GM12878 (cell line): ENCODE results near the gene PRRT3. TPM values are rescaled to one million over a fixed set of nuclear protein-coding genes. Genes with fewer than 3 reads are reported as not detected.
A peak's percentile ranks its signal among the peaks of the same experiment; 100 is the strongest.

Experiments
- BCL3 ChIP-seq: IDR thresholded peaks from 2 replicates; pipeline ENCODE4 v1.6.1; 2011; ENCODE audit warnings: borderline replicate concordance, low read depth, mild to moderate bottlenecking, moderate library complexity, low read length; ENCODE audit not compliant: insufficient read depth, poor library complexity, severe bottlenecking
- E4F1 ChIP-seq: fragments of 450-650 bp; IDR thresholded peaks from 2 replicates; pipeline ENCODE4 v1.6.1; 2018; ENCODE audit warnings: borderline replicate concordance, mild to moderate bottlenecking; ENCODE audit not compliant: partially characterized antibody
- EED ChIP-seq: sonication (generic); IDR thresholded peaks from 2 replicates; pipeline ENCODE4 v1.6.1; 2016; ENCODE audit warnings: antibody characterized with exemption, low read depth
- KLF5 ChIP-seq: fragments of 450-650 bp; IDR thresholded peaks from 2 replicates; pipeline ENCODE4 v1.6.1; 2014; ENCODE audit warnings: mild to moderate bottlenecking; ENCODE audit not compliant: partially characterized antibody
- MEF2B ChIP-seq: fragments of 450-650 bp; IDR thresholded peaks from 2 replicates; pipeline ENCODE4 v1.6.1; 2018; ENCODE audit warnings: mild to moderate bottlenecking, moderate library complexity; ENCODE audit not compliant: partially characterized antibody, poor library complexity, severe bottlenecking
- MYB ChIP-seq: fragments of 150-350 bp; IDR thresholded peaks from 2 replicates; pipeline ENCODE4 v1.6.1; 2014; ENCODE audit warnings: mild to moderate bottlenecking, low read depth, low read length, borderline replicate concordance
- NR2F1 ChIP-seq: fragments of 450-650 bp; conservative IDR thresholded peaks from 2 replicates; pipeline ENCODE4 v1.6.1; 2017; ENCODE audit warnings: mild to moderate bottlenecking
- PRDM15 ChIP-seq: fragments of 450-650 bp; formaldehyde crosslinking; IDR thresholded peaks from 2 replicates; pipeline ENCODE4 v1.4.0; 2020; ENCODE audit warnings: mild to moderate bottlenecking, moderate library complexity
- RELA ChIP-seq: fragments of 450-650 bp; IDR thresholded peaks from 2 replicates; pipeline ENCODE4 v1.8.0; 2014; ENCODE audit warnings: borderline replicate concordance; ENCODE audit not compliant: partially characterized antibody
- RELB ChIP-seq: fragments of 450-650 bp; IDR thresholded peaks from 2 replicates; pipeline ENCODE4 v1.6.1; 2017; ENCODE audit warnings: low read depth, mild to moderate bottlenecking, moderate library complexity
- ZNF384 ChIP-seq: IDR thresholded peaks from 2 replicates; pipeline ENCODE4 v1.6.1; 2012; ENCODE audit warnings: low read depth, mild to moderate bottlenecking, low read length, improper control_type of control experiment, borderline replicate concordance
- polyA plus RNA-seq, 11 experiments: library from polyadenylated mRNA; depleted of rRNA in 4 of 11; unstranded in 6 of 11; stranded (reverse) in 5 of 11; fragments of >200 nt; fragmentation: Nextera tagmentation in 4 of 11; fragmentation: Illumina TruSeq in 1 of 11; extraction: Ambion mirVana in 4 of 11; extraction: Trizol in 1 of 11; gene quantifications; 1 replicate in 1 of 11; 2 replicates in 10 of 11; pipeline versions ENCODE4 v1.2.1 to v1.2.3, GENCODE V29; 2011 to 2016; ENCODE audit warnings: inconsistent platforms in 2 of 11, missing spikeins in 2 of 11, low read depth in 1 of 11
- total RNA-seq, 4 experiments: library from RNA; depleted of rRNA in 3 of 4; stranded (reverse); fragments of >200 nt in 3 of 4; fragmentation: Illumina TruSeq in 1 of 4; extraction: Trizol in 1 of 4; gene quantifications; 2 replicates each; pipeline versions ENCODE4 v1.2.1 to v1.2.3, GENCODE V29; 2013 to 2021
- TF ChIP-seq, protein P1 (sequence below): fragments of 450-650 bp; IDR thresholded peaks from 2 replicates; pipeline ENCODE4 v1.6.1; 2017; ENCODE audit warnings: mild to moderate bottlenecking, moderate library complexity

PRRT3 gene
- total and polyA plus RNA-seq, 10 of the 15 experiments (the other 5 are each of a cell fraction or from before 2014, with no cell fraction given): 0.53 to 18.0 (median 7.1) TPM

GRCh38 chr3:9951126-9951525 is 1.1 kb downstream of the PRRT3 start (continued):
- TF ChIP-seq MYB (0 out of 2 replicates have a peak, but pooled peaks have one; percentile 9), MEF2B (peak; percentile 81), RELA (peak; percentile 21), BCL3 (peak; percentile 54), PRDM15 (CRISPR knock-in tag) (no peak), E4F1 (no peak), KLF5 (no peak), NR2F1 (0 out of 2 replicates have a peak, but pooled peaks have one; percentile 20), RELB (peak; percentile 68), ZNF384 (no peak), EED (peak; percentile 70; the same call in 1 of the 2 replicates)
- TF ChIP-seq, protein P1, sequence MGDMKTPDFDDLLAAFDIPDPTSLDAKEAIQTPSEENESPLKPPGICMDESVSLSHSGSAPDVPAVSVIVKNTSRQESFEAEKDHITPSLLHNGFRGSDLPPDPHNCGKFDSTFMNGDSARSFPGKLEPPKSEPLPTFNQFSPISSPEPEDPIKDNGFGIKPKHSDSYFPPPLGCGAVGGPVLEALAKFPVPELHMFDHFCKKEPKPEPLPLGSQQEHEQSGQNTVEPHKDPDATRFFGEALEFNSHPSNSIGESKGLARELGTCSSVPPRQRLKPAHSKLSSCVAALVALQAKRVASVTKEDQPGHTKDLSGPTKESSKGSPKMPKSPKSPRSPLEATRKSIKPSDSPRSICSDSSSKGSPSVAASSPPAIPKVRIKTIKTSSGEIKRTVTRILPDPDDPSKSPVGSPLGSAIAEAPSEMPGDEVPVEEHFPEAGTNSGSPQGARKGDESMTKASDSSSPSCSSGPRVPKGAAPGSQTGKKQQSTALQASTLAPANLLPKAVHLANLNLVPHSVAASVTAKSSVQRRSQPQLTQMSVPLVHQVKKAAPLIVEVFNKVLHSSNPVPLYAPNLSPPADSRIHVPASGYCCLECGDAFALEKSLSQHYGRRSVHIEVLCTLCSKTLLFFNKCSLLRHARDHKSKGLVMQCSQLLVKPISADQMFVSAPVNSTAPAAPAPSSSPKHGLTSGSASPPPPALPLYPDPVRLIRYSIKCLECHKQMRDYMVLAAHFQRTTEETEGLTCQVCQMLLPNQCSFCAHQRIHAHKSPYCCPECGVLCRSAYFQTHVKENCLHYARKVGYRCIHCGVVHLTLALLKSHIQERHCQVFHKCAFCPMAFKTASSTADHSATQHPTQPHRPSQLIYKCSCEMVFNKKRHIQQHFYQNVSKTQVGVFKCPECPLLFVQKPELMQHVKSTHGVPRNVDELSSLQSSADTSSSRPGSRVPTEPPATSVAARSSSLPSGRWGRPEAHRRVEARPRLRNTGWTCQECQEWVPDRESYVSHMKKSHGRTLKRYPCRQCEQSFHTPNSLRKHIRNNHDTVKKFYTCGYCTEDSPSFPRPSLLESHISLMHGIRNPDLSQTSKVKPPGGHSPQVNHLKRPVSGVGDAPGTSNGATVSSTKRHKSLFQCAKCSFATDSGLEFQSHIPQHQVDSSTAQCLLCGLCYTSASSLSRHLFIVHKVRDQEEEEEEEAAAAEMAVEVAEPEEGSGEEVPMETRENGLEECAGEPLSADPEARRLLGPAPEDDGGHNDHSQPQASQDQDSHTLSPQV: no peak
- TF ChIP-seq, all 136 proteins: peak for 15
